ENCODE data around the gene SNHG17. TPM values are rescaled to one million over a fixed set of nuclear protein-coding genes. Genes with fewer than 3 reads are reported as not detected.
"Not testable (repeated sequence)": the region's sequence is repeated elsewhere in the genome, so short reads cannot be mapped to it uniquely, and the experiment has no call there.

SNHG17 gene
- total and polyA plus RNA-seq, 3 donors from 2014 or later, result 16.3 to 26.9 (median 17.8) TPM

DNA sequence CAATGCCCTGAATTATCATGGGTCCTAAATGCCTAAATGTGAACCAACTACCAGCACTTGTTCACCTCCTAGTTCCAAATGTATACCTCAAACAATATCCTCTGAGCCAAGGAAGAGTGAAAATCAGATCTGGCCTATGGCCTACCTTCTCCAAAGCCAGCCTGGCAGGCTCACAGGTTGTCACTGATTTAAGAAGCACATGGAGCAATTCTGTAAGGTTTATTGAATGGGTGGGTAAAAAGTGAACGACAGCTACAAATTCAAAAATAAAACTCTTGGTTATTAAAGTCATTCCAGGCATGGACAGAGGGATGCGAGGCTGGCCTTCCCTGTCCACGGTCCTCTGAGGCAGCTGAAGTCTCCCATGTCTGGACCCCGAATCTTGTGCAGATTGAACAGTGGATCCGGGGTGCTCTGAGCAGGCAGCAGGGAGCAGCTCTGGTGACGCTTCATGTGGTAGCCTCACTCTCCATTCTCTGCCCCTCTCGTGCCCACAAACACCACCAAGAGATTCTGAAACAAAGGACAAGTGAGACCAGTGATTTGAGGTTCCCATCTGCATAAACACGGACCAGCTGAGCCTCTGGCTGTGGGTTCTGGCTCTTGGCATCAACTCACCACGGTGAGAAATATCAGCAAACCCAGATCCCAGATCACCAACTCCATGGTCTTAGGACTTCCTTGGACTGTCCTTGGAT lies 14.6 kb downstream of the SNHG17 start:
- no peaks in the 10 kb centered on the region for H3K36me3 ChIP-seq (ENCODE audit: low read depth, missing control alignments)

DNA sequence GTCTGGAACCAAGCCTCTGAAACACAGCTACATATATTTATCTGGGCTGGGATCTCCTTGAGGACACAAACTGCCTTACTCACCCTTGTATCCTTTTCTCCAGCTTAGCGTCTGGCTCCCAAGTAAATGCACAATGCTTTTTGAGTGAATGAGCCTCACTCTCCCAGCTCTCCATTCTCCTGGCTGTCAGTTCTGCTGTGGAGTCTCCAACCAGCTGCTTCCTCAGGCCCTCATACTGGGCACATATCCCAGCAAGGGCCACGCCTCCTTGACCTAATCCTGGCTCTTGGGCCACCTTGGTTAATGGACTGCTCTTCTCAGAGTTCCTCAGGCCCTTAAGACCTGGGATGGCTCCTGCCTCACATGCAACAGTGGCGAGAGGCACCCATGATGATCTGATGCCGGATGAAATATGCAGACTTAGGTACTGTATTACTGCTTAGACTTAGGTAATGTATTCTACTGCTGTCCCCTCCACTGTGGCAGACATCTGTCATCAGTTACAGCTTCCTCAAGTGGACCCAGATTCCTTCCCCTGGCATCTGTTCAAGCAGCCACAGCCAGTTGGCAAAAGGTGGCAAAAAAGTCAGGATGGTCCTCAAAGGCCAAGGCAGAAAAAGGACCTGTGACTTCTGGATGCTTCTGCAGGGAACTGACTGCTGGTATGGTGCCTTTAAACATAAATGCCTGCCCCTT lies 16.5 kb downstream of the SNHG17 start:
- intact Hi-C loops (cut with DNase I; ENCODE audit: low total_unique reads), result no loop called here
- DNase-seq, result peak; percentile 31
- H3K36me3 ChIP-seq (ENCODE audit: low read depth, missing control alignments), result no peaks in the 10 kb centered on the region
- WGBS, 2 donors, result 60 to 79% methylated on average over 3 to 4 of the region's 4 CpGs
- H3K4me3 ChIP-seq, result no peak overlapping the region
- no peak overlapping the region for H3K27ac ChIP-seq
- H3K4me1 ChIP-seq, result no peaks in the 10 kb centered on the region
- no peaks in the 10 kb centered on the region for H3K27me3 ChIP-seq
- TF ChIP-seq, protein P1, sequence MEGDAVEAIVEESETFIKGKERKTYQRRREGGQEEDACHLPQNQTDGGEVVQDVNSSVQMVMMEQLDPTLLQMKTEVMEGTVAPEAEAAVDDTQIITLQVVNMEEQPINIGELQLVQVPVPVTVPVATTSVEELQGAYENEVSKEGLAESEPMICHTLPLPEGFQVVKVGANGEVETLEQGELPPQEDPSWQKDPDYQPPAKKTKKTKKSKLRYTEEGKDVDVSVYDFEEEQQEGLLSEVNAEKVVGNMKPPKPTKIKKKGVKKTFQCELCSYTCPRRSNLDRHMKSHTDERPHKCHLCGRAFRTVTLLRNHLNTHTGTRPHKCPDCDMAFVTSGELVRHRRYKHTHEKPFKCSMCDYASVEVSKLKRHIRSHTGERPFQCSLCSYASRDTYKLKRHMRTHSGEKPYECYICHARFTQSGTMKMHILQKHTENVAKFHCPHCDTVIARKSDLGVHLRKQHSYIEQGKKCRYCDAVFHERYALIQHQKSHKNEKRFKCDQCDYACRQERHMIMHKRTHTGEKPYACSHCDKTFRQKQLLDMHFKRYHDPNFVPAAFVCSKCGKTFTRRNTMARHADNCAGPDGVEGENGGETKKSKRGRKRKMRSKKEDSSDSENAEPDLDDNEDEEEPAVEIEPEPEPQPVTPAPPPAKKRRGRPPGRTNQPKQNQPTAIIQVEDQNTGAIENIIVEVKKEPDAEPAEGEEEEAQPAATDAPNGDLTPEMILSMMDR (IDR thresholded peaks at IDR 0.05), result no peak
- TF ChIP-seq POLR2A (IDR thresholded peaks at IDR 0.05), result no peak
- H3K9me3 ChIP-seq, result no peaks in the 10 kb centered on the region

More for the DNA sequence above, 14.6 kb downstream of the SNHG17 start:
- Histone ChIP-seq H3K4me3 (no peak overlapping the region), H3K27me3 (no peaks in the 10 kb centered on the region), H3K27ac (no peak overlapping the region), H3K4me1 (no peaks in the 10 kb centered on the region), H3K9me3 (no peaks in the 10 kb centered on the region)
- 84 to 85% methylated on average over 8 to 9 of the region's 9 CpGs for WGBS, 2 donors
- DNase-seq, result no peak
- intact Hi-C loops (cut with DNase I; ENCODE audit: low total_unique reads), result no loop called here
- TF ChIP-seq, protein P1 (IDR thresholded peaks at IDR 0.05), result no peak
- TF ChIP-seq POLR2A (IDR thresholded peaks at IDR 0.05), result no peak

DNA sequence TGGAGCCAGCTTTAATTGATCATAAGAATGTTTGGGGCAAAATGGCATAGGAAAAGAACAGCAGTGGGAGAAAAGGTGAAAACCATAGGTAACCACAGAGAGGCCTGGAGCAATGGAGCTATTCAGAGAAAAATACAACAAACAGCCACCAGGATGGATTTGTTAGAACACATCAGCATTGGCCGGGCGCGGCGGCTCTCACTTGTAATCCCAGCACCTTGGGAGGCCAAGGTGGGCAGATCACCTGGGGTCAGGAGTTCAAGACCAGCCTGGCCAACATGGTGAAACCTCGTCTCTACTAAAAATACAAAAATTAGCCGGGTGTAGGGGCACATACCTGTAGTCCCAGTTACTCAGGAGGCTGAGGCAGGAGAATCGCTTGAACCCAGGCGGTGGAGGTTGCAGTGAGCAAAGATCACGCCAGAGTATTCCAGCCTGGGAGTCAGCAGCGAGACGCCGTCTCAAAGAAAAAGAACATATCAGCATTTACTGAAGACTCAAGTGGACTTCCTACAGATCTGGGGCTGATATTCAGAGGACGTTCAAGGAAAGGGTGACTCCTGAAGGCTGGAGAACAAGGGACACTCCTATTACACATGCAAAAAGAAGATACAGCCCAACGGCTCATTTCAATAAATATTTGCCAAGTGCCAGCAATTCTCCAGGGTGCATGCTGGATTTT lies 20.2 kb downstream of the SNHG17 start:
- TF ChIP-seq, protein P1 (IDR thresholded peaks at IDR 0.05), result no peak
- TF ChIP-seq POLR2A (IDR thresholded peaks at IDR 0.05), result no peak
- DNase-seq, result no peak
- 85 to 88% methylated on average over 13 to 14 of the region's 14 CpGs for WGBS, 2 donors
- intact Hi-C loops (cut with DNase I; ENCODE audit: low total_unique reads), result no loop called here
- no peak overlapping the region for H3K4me3 ChIP-seq
- no peaks in the 10 kb centered on the region for H3K36me3 ChIP-seq (ENCODE audit: low read depth, missing control alignments)
- no peak overlapping the region for H3K27ac ChIP-seq
- H3K9me3 ChIP-seq, result no peaks in the 10 kb centered on the region
- no peaks in the 10 kb centered on the region for H3K4me1 ChIP-seq
- H3K27me3 ChIP-seq, result no peaks in the 10 kb centered on the region

DNA sequence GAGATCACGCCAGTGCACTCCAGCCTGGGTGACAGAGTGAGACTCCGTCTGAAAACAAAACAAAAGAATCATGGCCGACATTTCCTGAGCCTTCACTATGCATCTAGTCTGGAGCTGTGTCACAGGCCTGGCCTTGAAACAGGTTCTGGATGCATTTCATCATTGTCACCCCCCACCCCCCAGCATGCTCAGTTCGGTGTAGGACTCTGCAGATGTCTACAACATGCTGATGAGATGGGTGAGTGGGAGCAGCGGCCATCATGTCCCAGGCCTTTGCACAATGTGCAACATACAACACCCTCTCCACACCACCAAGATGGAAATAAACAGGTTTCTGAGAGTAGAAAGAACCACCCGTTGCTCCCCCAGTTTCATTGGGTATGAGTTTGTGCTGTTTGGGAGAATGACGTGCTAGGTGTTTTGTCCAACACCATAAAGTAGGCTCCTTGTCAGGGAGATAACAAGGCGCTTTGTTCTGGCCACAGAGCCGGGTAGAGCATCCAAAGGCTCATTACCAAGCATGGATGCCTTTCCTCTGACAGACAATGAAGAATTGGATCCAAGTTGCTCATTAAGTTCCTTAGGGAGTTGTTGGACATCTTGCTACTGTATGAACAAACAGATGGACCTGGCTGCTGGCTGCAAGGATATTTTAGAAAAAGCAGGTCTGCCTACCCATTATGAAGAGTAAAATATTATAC lies 22.1 kb downstream of the SNHG17 start:
- no peak for TF ChIP-seq POLR2A (IDR thresholded peaks at IDR 0.05)
- TF ChIP-seq, protein P1 (IDR thresholded peaks at IDR 0.05), result no peak
- 83 to 93% methylated on average over 8 to 9 of the region's 9 CpGs for WGBS, 2 donors
- no peaks in the 10 kb centered on the region for H3K27me3 ChIP-seq
- H3K36me3 ChIP-seq (ENCODE audit: low read depth, missing control alignments), result no peaks in the 10 kb centered on the region
- no peak for DNase-seq
- no peak overlapping the region for H3K27ac ChIP-seq
- H3K9me3 ChIP-seq, result no peaks in the 10 kb centered on the region
- H3K4me3 ChIP-seq, result no peak overlapping the region
- intact Hi-C loops (cut with DNase I; ENCODE audit: low total_unique reads), result no loop called here
- H3K4me1 ChIP-seq, result no peaks in the 10 kb centered on the region

DNA sequence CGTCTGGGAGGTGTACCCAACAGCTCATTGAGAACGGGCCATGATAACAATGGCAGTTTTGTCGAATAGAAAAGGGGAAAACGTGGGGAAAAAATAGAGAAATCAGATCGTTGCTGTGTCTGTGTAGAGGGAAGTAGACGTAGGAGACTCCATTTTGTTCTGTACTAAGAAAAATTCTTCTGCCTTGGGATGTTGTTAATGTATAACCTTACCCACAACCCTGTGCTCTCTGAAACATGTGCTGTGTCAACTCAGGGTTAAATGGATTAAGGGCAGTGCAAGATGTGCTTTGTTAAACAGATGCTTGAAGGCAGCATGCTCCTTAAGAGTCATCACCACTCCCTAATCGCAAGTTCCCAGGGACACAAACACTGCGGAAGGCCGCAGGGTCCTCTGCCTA lies 27.3 kb downstream of the SNHG17 start:
- H3K4me1 ChIP-seq; DNase-seq; H3K36me3 ChIP-seq (ENCODE audit: low read depth, missing control alignments); intact Hi-C loops (cut with DNase I; ENCODE audit: low total_unique reads); H3K9me3 ChIP-seq; H3K27ac ChIP-seq; H3K27me3 ChIP-seq: not testable (repeated sequence)
- peak overlapping the region in 1 of 2 donors; percentile 17 for H3K4me3 ChIP-seq
- 62 to 76% methylated on average over 9 of the region's 9 CpGs for WGBS, 2 donors
